AG10803 (cell line): ENCODE measurements around the gene DENND10.
"Not testable (repeated sequence)": the region's sequence is repeated elsewhere in the genome, so short reads cannot be mapped to it uniquely, and the experiment has no call there.

Source experiments
- DNase-seq: peaks from one replicate; pipeline ENCODE4 v3.0.0; 2010; ENCODE audit warnings: low read depth
- H3K4me3 ChIP-seq: 2 replicates; pipeline ENCODE4 v1.5.1; 2011; ENCODE audit warnings: mild to moderate bottlenecking, low read length, control low read depth
- CTCF ChIP-seq: conservative IDR thresholded peaks from 2 replicates; pipeline ENCODE4 v1.5.1; 2011; ENCODE audit warnings: mild to moderate bottlenecking, low read length, control low read depth, inconsistent platforms

Gene DENND10

GRCh38 chr10:119149157-119149556, 45.2 kb downstream of the DENND10 start:
- TF ChIP-seq CTCF: no peak
- H3K4me3 ChIP-seq: no peak overlapping the region
- no peak for DNase-seq

DNA sequence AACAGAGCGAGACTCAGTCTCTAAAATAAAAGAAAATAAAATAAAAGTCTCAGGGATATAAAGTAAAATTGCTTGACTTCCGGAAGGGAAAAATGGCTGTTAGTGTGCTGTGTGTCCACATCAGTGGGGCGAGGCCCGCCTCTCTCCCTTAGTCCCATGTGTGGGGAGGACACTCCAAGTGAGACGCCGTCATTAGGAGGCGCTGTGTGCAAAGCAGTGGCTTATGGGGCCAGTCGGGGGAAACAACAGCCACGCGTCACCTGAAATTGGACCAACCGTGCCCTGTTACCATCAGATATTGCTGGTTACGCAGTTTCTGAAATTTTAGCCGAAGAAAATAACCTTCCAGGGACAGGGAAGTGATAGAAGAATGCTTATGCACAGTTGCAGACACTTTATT, 45.8 kb downstream of the DENND10 start:
- no peak for TF ChIP-seq CTCF
- DNase-seq: no peak
- no peak overlapping the region for H3K4me3 ChIP-seq

- H3K4me3 ChIP-seq, DNase-seq: not testable (repeated sequence)
Observed at GRCh38 chr10:119151601-119152000, 47.7 kb downstream of the DENND10 start.

DNA sequence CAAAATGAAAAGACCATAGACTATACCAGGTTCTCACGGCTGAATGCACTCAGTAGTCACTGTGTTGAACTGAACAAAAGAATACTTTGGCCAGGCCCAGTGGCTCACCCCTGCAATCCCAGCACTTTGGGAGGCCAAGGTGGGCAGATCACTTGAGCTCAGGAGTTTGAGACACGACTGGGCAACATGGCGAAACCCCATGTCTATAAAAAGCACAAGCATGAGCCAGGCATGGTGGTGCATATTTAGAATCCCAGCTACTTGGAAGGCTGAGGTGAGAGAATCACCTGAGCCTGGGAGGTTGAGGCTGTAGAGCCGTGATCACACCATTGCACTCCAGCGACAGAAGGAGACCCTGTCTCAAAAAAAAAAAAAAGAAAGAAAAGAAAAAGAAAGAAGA, 49.1 kb downstream of the DENND10 start:
- DNase-seq: no peak
- H3K4me3 ChIP-seq: no peak overlapping the region
- no peak for TF ChIP-seq CTCF

GRCh38 chr10:119153661-119154060, 49.7 kb downstream of the DENND10 start:
- H3K4me3 ChIP-seq: no peak overlapping the region
- DNase-seq: no peak
- TF ChIP-seq CTCF: no peak

- no peak overlapping the region for H3K4me3 ChIP-seq
- TF ChIP-seq CTCF: no peak
- DNase-seq: no peak
Observed at GRCh38 chr10:119159332-119159731, 55.4 kb downstream of the DENND10 start.

DNA sequence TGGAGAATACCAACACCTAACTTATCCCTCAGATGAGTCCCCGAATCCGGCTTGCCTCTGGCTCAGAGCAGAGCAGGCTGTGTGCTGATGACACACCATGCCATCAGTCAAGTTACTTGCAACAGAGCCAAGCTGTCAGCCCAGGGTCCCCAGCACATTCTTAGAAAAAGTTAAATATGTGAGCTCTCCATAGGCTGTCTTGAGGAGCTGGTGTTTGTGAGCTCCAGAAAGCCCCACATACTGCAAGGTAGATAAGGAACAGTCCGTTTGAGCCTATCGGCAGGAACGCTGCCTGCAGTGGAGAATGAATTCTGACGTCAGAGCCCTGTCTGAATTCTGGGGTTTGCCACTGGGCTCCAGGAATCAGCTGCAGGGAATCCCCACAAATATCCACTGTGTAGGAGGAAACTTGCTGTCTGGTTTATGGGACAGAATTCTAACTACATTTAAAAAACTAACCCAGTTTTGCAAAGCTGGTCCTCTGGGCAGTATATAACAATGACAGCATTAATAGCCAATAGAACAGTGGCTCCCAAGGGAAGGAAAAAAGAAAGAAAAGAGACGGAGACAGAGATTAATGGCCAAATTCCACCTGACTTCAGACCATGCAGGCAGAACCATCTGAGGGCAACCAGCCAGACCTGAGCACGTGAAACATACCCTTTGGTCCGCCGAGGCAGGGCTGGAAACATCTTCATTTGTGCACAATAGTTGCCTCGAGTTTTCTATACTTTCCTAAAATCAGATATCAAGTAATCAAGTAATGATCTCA, 58.0 kb downstream of the DENND10 start:
- DNase-seq: peak; percentile 35
- TF ChIP-seq CTCF: peak; percentile 15; the same call in 1 of the 2 replicates

More for the DNA sequence above, 58.0 kb downstream of the DENND10 start:
- H3K4me3 ChIP-seq: no peak overlapping the region
